Ishikawa (cell line): ENCODE results near the gene NUAK2.

Experiments used
- CEBPB ChIP-seq: IDR thresholded peaks from 2 replicates; pipeline ENCODE4 v1.6.1; 2012
- CREB1 ChIP-seq: IDR thresholded peaks from 2 replicates; pipeline ENCODE4 v1.6.1; 2012; ENCODE audit warnings: low read depth
- EGR1 ChIP-seq: IDR thresholded peaks from 2 replicates; pipeline ENCODE4 v1.6.1; 2012
- EP300 ChIP-seq: IDR thresholded peaks from 2 replicates; pipeline ENCODE4 v1.6.1; 2012; ENCODE audit warnings: borderline replicate concordance
- FOXM1 ChIP-seq: IDR thresholded peaks from 2 replicates; pipeline ENCODE4 v1.6.1; 2012; ENCODE audit warnings: low read depth, borderline replicate concordance
- MAX ChIP-seq: IDR thresholded peaks from 2 replicates; pipeline ENCODE4 v1.6.1; 2012
- NFIC ChIP-seq: IDR thresholded peaks from 2 replicates; pipeline ENCODE4 v1.6.1; 2012
- RAD21 ChIP-seq: IDR thresholded peaks from 2 replicates; pipeline ENCODE4 v1.6.1; 2012; ENCODE audit warnings: low read depth
- REST ChIP-seq: IDR thresholded peaks from 2 replicates; pipeline ENCODE4 v1.6.1; 2012; ENCODE audit warnings: low read depth, mild to moderate bottlenecking
- TAF1 ChIP-seq: IDR thresholded peaks from 2 replicates; pipeline ENCODE4 v1.6.1; 2012; ENCODE audit warnings: low read depth, mild to moderate bottlenecking
- TCF12 ChIP-seq: IDR thresholded peaks from 2 replicates; pipeline ENCODE4 v1.6.1; 2012; ENCODE audit warnings: low read depth
- TEAD4 ChIP-seq: IDR thresholded peaks from 2 replicates; pipeline ENCODE4 v1.6.1; 2012
- USF1 ChIP-seq: IDR thresholded peaks from 2 replicates; pipeline ENCODE4 v1.6.1; 2012
- YY1 ChIP-seq: IDR thresholded peaks from 2 replicates; pipeline ENCODE4 v1.6.1; 2012; ENCODE audit warnings: low read depth
- ZBTB7A ChIP-seq: IDR thresholded peaks from 2 replicates; pipeline ENCODE4 v1.6.1; 2012; ENCODE audit warnings: low read depth

The NUAK2 gene

GRCh38 chr1:205356440-205357139 is 35.0 kb upstream of the NUAK2 start, which contains the start of gene KLHDC8A:
Gene KLHDC8A, minus strand, starts transcription at chr1:205356922. Its CDS starts 13,318 bp downstream, at chr1:205343604.
- TF ChIP-seq EGR1 (peak; percentile 93), YY1 (no peak), MAX (no peak), TCF12 (0 out of 2 replicates have a peak, but pooled peaks have one; percentile 11), USF1 (no peak), EP300 (peak; percentile 46), ZBTB7A (no peak), CREB1 (no peak), TEAD4 (no peak), NFIC (peak; percentile 33; the same call in 1 of the 2 replicates)

- no peak for TF ChIP-seq TEAD4
- peak; percentile 77 for TF ChIP-seq NFIC
- TF ChIP-seq YY1 = 0 out of 2 replicates have a peak, but pooled peaks have one; percentile 34
- TF ChIP-seq MAX = peak; percentile 39; the same call in 1 of the 2 replicates
- TF ChIP-seq EP300 = peak; percentile 24; the same call in 1 of the 2 replicates
Observed at GRCh38 chr1:205355075-205355453, 33.5 kb upstream of the NUAK2 start.

- peak; percentile 62 for TF ChIP-seq RAD21
- no peak for TF ChIP-seq TCF12
Observed at GRCh38 chr1:205354259-205355074, 32.9 kb upstream of the NUAK2 start.

GRCh38 chr1:205353612-205354011 is 32.1 kb upstream of the NUAK2 start:
- no peak for TF ChIP-seq EGR1
- no peak for TF ChIP-seq TCF12
- no peak for TF ChIP-seq ZBTB7A

- TF ChIP-seq TCF12 (no peak), FOXM1 (no peak), USF1 (no peak), ZBTB7A (no peak), MAX (no peak), RAD21 (no peak), REST (no peak), CEBPB (no peak), TAF1 (no peak), NFIC (no peak)
Observed at GRCh38 chr1:205353191-205353590, 31.6 kb upstream of the NUAK2 start.

GRCh38 chr1:205351984-205352713 is 30.6 kb upstream of the NUAK2 start:
- TF ChIP-seq EP300 (no peak), MAX (no peak), TAF1 (no peak), CREB1 (no peak), CEBPB (no peak)

GRCh38 chr1:205350691-205351141 is 29.2 kb upstream of the NUAK2 start:
- TF ChIP-seq EP300 (no peak), FOXM1 (no peak), NFIC (no peak), YY1 (no peak), TAF1 (no peak), TCF12 (no peak), USF1 (no peak), CREB1 (no peak), CEBPB (no peak)
